Astrocyte of the spinal cord (primary cell): ENCODE data around the gene TBC1D14.

Experiments used
- DNase-seq: peaks from one replicate; pipeline ENCODE4 v3.0.0; 2011; ENCODE audit warnings: low read depth, low spot score
- H3K4me3 ChIP-seq: 2 replicates; pipeline ENCODE4 v1.5.1; 2011; ENCODE audit warnings: low read depth, mild to moderate bottlenecking, low read length, moderate library complexity
- in situ Hi-C: cut with HindIII; loops from 2 replicates; pipeline ENCODE4 v1.10.0; 2017; ENCODE audit warnings: low sequenced_read_pairs
- TF ChIP-seq, protein P1 (sequence below): IDR thresholded peaks from 2 replicates; pipeline ENCODE4 v1.5.1; 2012; ENCODE audit warnings: low read depth, mild to moderate bottlenecking, low read length, inconsistent platforms

TBC1D14 gene

DNA sequence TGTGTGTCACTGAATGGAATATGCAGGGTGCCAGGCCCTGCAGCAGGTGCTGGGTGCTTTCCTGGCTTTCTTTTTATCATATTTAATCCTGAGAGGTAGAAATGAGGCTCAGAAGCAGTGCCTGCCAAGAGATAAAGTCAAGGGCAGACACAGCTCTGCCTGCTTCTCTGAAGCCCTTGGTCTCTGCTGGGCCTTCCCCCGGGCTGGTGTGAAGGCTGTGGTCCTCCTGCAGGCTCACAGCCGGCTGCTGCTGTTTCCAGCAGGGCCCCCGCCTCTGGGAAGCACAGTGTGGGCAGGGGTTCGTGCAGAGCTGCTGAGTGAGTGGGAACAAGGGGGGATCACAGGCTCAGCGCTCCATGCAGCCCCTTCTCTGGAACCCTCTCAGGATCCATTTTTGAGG, 49.6 kb downstream of the TBC1D14 start:
- DNase-seq, result no peak
- TF ChIP-seq, protein P1, sequence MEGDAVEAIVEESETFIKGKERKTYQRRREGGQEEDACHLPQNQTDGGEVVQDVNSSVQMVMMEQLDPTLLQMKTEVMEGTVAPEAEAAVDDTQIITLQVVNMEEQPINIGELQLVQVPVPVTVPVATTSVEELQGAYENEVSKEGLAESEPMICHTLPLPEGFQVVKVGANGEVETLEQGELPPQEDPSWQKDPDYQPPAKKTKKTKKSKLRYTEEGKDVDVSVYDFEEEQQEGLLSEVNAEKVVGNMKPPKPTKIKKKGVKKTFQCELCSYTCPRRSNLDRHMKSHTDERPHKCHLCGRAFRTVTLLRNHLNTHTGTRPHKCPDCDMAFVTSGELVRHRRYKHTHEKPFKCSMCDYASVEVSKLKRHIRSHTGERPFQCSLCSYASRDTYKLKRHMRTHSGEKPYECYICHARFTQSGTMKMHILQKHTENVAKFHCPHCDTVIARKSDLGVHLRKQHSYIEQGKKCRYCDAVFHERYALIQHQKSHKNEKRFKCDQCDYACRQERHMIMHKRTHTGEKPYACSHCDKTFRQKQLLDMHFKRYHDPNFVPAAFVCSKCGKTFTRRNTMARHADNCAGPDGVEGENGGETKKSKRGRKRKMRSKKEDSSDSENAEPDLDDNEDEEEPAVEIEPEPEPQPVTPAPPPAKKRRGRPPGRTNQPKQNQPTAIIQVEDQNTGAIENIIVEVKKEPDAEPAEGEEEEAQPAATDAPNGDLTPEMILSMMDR, result no peak
- H3K4me3 ChIP-seq, result no peak overlapping the region
- in situ Hi-C loops, result no loop called here

- DNase-seq, result no peak
- in situ Hi-C loops, result no loop called here
Measured at GRCh38 chr4:6960154-6960553, 50.5 kb downstream of the TBC1D14 start.

DNA sequence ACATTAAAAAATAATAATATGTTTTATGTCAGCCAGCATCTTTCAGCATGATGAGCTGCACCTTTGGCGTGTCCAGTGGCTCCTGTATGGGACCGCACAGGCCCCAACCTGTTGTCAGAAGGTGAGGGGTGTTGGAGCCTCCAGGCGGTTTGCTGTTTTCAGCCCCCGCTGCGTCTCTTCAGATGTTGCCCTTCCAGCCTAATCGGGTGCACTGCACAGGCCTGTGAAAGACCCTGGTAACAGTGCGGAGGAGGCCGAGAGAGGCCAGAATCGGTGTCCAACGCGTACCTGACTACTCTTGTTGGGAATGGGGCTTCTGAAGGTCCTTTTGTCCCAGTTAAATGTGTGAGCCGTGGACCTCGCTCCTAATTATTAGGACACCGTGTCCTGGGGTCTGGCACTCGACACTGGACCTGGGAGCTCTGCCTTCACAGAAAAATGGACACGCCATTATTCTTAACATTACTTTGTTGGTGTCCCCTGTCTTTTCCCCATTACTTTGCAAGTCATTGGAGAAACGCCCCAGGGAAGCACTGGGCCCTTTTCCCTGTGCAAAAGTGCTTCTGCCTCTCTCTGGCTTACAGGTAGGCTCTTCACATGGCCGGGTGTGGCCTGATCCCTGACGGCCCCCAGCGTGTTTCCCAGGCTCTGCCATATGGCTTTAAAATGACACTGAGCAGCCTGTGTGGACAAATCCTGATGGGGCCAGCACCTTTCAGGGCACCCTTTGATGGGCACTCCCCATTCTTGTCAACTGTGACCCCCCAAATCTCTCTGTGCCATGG, 51.2 kb downstream of the TBC1D14 start:
- in situ Hi-C loops, result no loop called here
- H3K4me3 ChIP-seq, result no peak overlapping the region
- TF ChIP-seq, protein P1, result no peak
- no peak for DNase-seq

More at GRCh38 chr4:6960154-6960553, 50.5 kb downstream of the TBC1D14 start:
- TF ChIP-seq, protein P1, result no peak
- H3K4me3 ChIP-seq, result no peak overlapping the region

- no peak for DNase-seq
- TF ChIP-seq, protein P1, result no peak
- in situ Hi-C loops, result no loop called here
- no peak overlapping the region for H3K4me3 ChIP-seq
Measured at GRCh38 chr4:6961496-6962210, 52.0 kb downstream of the TBC1D14 start.

- TF ChIP-seq, protein P1, result no peak
- in situ Hi-C loops, result no loop called here
- no peak for DNase-seq
- H3K4me3 ChIP-seq, result no peak overlapping the region
Measured at GRCh38 chr4:6962211-6963041, 52.8 kb downstream of the TBC1D14 start.

GRCh38 chr4:6963139-6963611, 53.5 kb downstream of the TBC1D14 start:
- H3K4me3 ChIP-seq, result no peak overlapping the region
- TF ChIP-seq, protein P1, result no peak
- in situ Hi-C loops, result no loop called here
- no peak for DNase-seq
